Keratinocyte (primary cell): ENCODE data around the gene NOL9.

ENCODE experiments used
- EZH2 ChIP-seq: IDR thresholded peaks from one replicate; pipeline ENCODE4 v1.6.1; 2012; ENCODE audit warnings: inconsistent platforms, mild to moderate bottlenecking, low read length, moderate library complexity
- TF ChIP-seq, protein P1 (sequence below), 3 experiments: IDR thresholded peaks in 1 of 3; conservative IDR thresholded peaks in 1 of 3; optimal IDR thresholded peaks in 1 of 3; 2 replicates in 2 of 3; 3 replicates in 1 of 3; pipeline versions ENCODE3 to v1.5.1; 2011; ENCODE audit warnings: low read length in 3 of 3, mild to moderate bottlenecking in 3 of 3, moderate library complexity in 2 of 3, control low read depth in 1 of 3, inconsistent platforms in 1 of 3; ENCODE audit not compliant: insufficient read depth in 2 of 3; ENCODE audit errors: extremely low read depth in 1 of 3

DNA sequence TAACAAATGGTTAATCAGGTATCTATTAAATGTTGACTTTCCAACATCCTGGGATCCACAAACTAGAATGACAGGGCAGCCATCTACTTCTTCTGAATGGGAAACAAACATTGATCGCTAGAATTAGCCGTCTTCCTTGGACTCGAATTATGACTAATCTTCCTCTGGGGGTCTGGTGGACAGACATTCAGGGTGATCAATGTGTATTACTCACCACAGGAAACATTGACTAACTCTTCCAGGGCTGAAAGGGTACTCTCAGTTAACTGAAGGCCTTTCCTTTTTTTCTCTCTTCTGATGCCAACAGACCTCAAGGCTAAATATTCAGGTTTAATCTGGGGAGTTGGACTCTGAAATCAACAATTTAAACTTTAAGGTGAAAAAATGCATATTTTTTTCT is 9.5 kb downstream of the NOL9 start:
- TF ChIP-seq, protein P1, sequence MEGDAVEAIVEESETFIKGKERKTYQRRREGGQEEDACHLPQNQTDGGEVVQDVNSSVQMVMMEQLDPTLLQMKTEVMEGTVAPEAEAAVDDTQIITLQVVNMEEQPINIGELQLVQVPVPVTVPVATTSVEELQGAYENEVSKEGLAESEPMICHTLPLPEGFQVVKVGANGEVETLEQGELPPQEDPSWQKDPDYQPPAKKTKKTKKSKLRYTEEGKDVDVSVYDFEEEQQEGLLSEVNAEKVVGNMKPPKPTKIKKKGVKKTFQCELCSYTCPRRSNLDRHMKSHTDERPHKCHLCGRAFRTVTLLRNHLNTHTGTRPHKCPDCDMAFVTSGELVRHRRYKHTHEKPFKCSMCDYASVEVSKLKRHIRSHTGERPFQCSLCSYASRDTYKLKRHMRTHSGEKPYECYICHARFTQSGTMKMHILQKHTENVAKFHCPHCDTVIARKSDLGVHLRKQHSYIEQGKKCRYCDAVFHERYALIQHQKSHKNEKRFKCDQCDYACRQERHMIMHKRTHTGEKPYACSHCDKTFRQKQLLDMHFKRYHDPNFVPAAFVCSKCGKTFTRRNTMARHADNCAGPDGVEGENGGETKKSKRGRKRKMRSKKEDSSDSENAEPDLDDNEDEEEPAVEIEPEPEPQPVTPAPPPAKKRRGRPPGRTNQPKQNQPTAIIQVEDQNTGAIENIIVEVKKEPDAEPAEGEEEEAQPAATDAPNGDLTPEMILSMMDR (optimal IDR thresholded peaks at IDR 0.05 in 1 of 3, IDR thresholded peaks at IDR 0.05 in 1 of 3, conservative IDR thresholded peaks at IDR 0.05 in 1 of 3; ENCODE audit: extremely low read depth in 1 of 3, insufficient read depth in 2 of 3, low read length in 3 of 3), result no peak
- TF ChIP-seq EZH2, result no peak
